ENCODE results near the gene SETDB1.
"Not testable (repeated sequence)": the region's sequence is repeated elsewhere in the genome, so short reads cannot be mapped to it uniquely, and the experiment has no call there.

SETDB1 gene

GRCh38 chr1:150926097-150926741, at the start of gene SETDB1:
Gene SETDB1, plus strand, starts transcription at chr1:150926363. Its CDS starts 1,352 bp downstream, at chr1:150927715.
- DNase-seq: peak; percentile 97

- DNase-seq: not testable (repeated sequence)
Measured at GRCh38 chr1:150878931-150879330, 47.2 kb upstream of the SETDB1 start.

- no peak for DNase-seq
Measured at GRCh38 chr1:150881331-150882070, 44.7 kb upstream of the SETDB1 start.

- DNase-seq: not testable (repeated sequence)
Measured at GRCh38 chr1:150883121-150883520, 43.0 kb upstream of the SETDB1 start.

GRCh38 chr1:150887018-150887417, 39.1 kb upstream of the SETDB1 start, which contains the start of gene CTXND2:
Gene CTXND2, plus strand, starts transcription at chr1:150887136. Its CDS starts 25,179 bp downstream, at chr1:150912315.
- DNase-seq: no peak

GRCh38 chr1:150888727-150889126, 37.4 kb upstream of the SETDB1 start:
- DNase-seq: no peak

- no peak for DNase-seq
Measured at GRCh38 chr1:150890033-150890416, 36.1 kb upstream of the SETDB1 start.

- DNase-seq: no peak
Measured at GRCh38 chr1:150893336-150893913, 32.7 kb upstream of the SETDB1 start.

- DNase-seq: no peak
Measured at GRCh38 chr1:150895618-150896017, 30.5 kb upstream of the SETDB1 start.

- DNase-seq: not testable (repeated sequence)
Measured at GRCh38 chr1:150899795-150900194, 26.4 kb upstream of the SETDB1 start.

- no peak for DNase-seq
Measured at GRCh38 chr1:150902346-150902745, 23.8 kb upstream of the SETDB1 start.

- no peak for DNase-seq
Measured at GRCh38 chr1:150902751-150903150, 23.4 kb upstream of the SETDB1 start.

GRCh38 chr1:150905301-150905700, 20.9 kb upstream of the SETDB1 start:
- no peak for DNase-seq

- DNase-seq: no peak
Measured at GRCh38 chr1:150906329-150906728, 19.8 kb upstream of the SETDB1 start.

- no peak for DNase-seq
Measured at GRCh38 chr1:150906813-150907212, 19.4 kb upstream of the SETDB1 start.

- DNase-seq: no peak
Measured at GRCh38 chr1:150909585-150910180, 16.5 kb upstream of the SETDB1 start.

- DNase-seq: no peak
Measured at GRCh38 chr1:150912623-150913022, 13.5 kb upstream of the SETDB1 start.

- no peak for DNase-seq
Measured at GRCh38 chr1:150917387-150917786, 8.8 kb upstream of the SETDB1 start.

GRCh38 chr1:150922519-150922975, 3.6 kb upstream of the SETDB1 start:
- peak; percentile 36 for DNase-seq

GRCh38 chr1:150925080-150925479, 1.1 kb upstream of the SETDB1 start:
- no peak for DNase-seq

GRCh38 chr1:150927624-150928023, 1.5 kb downstream of the SETDB1 start:
- DNase-seq: no peak

GRCh38 chr1:150928286-150928685, 2.1 kb downstream of the SETDB1 start:
- no peak for DNase-seq

GRCh38 chr1:150928775-150929174, 2.6 kb downstream of the SETDB1 start:
- not testable (repeated sequence) for DNase-seq

Measured in NCI-H2029 (cell line).